Effector CD8-positive, alpha-beta T cell (primary cell): ENCODE data around the gene IGFBP6.
"Not testable (repeated sequence)": the region's sequence is repeated elsewhere in the genome, so short reads cannot be mapped to it uniquely, and the experiment has no call there.

ENCODE experiments used
- DNase-seq: peaks from one replicate; lab custom pipeline; 2025; lab: John Stamatoyannopoulos, UW

Gene IGFBP6

GRCh38 chr12:53096759-53097158, 708 bp upstream of the IGFBP6 start:
- DNase-seq: no peak

GRCh38 chr12:53097207-53097563, 282 bp upstream of the IGFBP6 start:
- no peak for DNase-seq

DNA sequence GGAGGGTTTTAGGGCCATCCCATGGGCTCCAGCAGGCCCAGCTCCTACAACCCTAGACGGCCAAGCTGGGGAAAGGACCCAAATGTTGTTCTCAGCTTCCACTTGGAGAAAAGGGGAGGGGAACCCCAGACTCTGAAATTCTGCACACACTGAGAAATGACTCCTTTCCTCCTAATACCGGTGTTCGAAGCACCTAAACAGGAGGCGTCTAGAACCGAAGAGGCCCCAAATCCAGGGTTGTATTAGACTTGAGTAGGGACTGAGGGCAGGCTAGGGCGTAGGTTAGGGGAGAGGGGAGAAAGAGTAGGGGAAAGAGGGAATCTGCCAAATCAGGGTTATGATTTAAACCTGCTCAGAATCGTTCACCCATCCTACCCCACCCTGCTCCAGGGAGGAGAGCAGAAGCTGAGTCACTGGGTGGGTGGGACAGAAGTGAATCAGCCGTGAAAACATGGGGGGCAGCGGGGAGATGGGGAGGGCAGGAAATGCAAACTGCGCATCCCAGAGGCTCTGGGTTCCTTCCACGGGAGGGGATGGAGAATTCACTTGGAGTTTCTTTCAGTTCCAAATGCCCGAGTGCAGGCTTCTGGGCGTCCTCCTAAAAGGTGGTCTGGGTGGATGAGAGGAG, 1.0 kb downstream of the IGFBP6 start:
- DNase-seq: no peak

GRCh38 chr12:53099071-53099882, 1.8 kb downstream of the IGFBP6 start:
- peak; percentile 80 for DNase-seq

GRCh38 chr12:53100466-53101151, 3.1 kb downstream of the IGFBP6 start:
- no peak for DNase-seq

DNA sequence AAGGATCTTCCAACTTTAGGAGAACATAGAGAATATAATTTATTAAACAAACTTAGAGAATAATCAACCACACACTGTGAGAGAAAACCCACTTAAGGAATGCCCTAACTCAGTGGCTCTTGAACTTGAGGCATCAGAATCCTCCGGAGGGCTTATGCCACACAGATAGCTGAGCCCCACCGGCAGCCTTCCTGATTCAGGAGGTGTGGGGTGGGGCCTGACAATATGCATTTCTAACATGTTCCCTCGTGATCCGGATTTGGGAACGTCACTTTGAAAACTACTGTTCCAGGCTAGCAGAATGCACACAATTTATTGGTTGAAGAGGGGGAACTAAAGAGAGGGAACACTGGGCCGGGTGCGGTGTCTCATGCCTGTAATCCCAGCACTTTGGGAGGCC, 3.8 kb downstream of the IGFBP6 start:
- no peak for DNase-seq

- DNase-seq: no peak
These were observed 4.7 kb downstream of the IGFBP6 start for GRCh38 chr12:53101931-53102781.

GRCh38 chr12:53102883-53103807, 5.7 kb downstream of the IGFBP6 start, which contains the start of gene SOAT2:
Gene SOAT2, plus strand, starts transcription at chr12:53103486. Its CDS starts 92 bp downstream, at chr12:53103578.
- no peak for DNase-seq

DNA sequence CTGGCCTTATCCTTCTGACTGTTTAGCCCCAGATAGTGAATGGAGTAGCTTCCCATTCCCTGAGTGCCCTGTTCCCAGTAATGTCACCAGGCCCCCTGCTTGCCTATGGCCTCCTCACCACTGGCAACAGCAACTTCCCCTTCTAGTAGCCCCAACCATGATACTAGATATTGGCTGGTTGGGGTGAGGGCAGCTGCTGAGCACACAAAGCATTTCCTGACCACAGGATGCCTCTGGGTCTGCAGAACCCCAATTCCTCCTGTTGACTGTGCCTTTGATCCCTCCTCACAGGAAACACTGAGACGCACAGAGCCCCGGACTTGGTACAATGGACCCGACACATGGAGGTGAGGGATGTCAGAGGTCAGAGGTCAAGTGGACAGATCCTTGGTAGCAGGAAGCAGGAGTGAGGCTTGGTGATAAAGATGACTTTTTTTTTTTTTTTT, 6.4 kb downstream of the IGFBP6 start:
- DNase-seq: no peak

DNA sequence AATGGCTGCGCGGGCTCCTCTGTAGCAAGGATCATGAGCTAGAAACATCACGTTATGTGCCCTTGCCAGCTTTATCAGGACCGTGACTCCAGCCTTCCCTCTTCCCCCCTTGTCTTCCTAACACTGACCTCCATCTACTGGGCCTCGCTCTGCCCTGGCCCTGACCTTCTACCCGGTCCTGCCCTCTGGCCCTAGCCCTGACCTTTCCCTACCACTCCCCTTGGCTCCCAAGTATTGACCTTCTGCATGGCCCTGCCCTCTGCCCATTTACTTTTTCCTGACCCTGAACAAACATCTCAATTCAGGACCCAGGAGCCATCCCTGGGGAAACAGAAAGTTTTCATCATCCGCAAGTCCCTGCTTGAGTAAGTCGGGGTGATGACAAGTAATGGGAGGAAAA, 7.8 kb downstream of the IGFBP6 start:
- DNase-seq: no peak

DNA sequence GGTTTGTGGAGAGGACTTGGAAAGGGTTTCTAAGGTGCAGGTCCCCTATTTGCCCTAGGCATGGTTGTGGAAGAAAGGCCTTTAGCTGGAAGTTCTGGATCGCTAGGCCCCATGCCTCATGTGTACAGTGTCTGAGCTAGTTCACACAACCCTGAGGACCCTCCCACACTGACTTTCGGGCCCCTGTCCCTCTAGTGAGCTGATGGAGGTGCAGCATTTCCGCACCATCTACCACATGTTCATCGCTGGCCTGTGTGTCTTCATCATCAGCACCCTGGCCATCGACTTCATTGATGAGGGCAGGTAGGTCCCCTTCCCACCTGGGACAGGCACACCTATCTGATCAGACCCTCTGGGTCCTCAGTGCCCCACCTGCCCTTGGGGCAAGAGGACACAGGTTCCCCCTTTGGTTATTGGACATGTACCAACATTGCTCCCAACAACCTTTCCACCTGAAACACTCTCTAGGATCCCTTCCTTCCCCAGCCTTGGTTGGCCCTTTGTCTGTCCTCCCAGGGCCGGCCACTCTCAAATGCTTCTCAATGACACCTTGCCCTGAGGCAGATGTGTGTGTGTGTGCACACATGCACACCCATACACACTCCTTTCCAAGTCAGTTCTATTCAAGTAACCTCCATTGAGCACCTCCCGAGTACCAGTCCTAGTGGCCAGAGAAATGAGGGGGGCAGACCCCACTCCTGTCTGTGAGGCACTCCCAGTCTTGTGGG, 8.4 kb downstream of the IGFBP6 start:
- DNase-seq: no peak

GRCh38 chr12:53107122-53107521, 9.7 kb downstream of the IGFBP6 start:
- DNase-seq: no peak

DNA sequence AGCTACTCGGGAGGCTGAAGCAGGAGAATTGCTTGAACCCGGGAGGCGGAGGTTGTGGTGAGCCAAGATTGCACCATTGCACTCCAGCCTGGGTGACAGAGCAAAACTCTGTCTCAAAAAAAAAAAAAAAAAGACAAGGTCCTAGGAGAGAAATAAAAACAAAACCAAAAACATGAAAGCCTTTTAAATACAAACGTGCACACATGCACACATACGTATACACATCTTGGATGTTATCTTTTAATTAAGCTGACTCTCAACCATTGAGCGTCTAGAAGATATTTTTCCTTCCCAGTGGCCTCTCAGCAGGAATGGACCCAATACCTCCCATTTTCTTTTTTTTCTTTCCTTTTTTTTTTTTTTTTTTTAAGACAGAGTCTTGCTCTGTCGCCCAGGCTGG, 15.0 kb downstream of the IGFBP6 start:
- not testable (repeated sequence) for DNase-seq

DNA sequence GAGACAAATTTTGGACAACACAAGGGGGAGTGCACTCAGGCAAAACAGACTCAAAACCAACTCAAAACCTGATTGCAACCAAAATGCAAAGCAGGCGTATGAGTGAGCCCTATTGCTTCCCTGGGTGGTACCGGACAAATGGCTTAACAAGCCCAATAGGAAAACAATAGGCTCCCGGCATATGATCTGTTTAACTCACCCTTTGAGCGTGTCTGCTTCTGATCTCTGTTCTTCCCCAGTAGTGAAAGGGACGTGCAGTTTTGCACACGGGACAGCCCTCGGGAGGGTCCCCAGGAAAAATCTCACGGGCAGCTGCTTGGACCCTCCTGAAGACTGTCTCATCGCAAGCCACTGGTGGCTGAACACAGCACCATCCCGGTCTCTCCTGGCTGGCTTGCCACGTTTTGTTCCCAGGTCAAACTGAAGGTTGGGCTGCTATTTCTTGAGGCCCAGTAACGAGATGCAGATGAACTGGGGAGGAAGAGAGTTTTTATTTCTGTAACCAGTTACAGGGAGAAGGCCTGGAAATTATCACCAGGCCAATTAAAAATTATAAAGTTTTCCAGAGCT, 15.8 kb downstream of the IGFBP6 start:
- no peak for DNase-seq

DNA sequence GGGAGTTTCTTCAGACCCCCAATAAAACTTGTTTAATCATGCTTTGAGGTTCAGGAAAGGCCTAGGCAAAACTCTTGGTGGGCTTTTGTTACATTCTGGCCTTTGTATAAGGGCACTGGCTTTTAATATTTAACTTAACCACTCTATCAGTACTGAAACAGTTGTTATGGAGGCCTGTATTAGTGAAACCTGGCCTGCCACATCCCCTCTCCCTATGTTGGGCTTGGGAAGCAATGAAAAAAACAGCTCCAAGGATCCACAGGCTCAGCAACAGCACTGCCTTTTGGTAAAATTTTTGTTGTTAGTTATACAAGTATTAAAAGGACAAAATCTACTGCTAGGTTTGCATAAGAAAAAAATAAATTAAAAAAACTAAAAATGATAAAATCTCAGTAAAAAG, 16.5 kb downstream of the IGFBP6 start:
- DNase-seq: no peak

- no peak for DNase-seq
These were observed 17.8 kb downstream of the IGFBP6 start for GRCh38 chr12:53115112-53115890.

DNA sequence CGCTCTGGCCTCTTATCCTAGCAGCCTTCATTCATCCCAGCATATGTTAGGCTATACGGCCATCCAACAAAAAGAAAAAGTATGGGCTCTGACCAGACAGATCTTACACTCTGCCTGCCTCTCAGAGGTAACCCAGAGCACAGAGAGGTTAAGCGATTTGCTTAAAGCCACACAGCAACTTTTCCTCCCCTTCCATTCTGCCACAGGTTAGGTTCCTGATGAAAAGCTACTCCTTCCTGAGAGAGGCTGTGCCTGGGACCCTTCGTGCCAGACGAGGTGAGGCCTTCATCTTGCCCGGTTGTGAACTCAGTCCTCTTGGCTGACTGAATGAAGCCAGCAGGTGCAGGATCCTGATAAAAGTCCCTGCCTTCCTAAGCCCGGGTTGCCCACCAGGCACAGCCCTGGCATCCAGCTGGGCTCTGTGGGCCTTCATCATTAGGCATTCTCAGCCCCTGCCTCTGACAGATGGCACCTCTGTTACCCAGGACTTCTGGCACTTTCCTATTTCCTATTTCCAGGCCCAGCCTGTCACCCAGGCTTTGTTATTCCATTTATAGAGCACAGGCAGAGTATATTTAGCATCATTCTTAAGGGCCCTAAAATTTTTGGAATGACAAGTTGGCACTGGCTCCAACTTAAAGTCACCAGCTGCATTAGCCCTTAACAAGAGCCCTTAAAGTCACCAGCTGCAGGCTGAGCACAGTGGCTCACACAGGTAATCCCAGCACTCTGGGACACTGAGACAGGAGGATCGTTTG, 18.6 kb downstream of the IGFBP6 start:
- DNase-seq: no peak

GRCh38 chr12:53118751-53119300, 21.4 kb downstream of the IGFBP6 start:
- no peak for DNase-seq
